Hepatocyte (in vitro differentiated cells): ENCODE results near the gene EGFL7. TPM values are rescaled to one million over a fixed set of nuclear protein-coding genes. Genes with fewer than 3 reads are reported as not detected.

Source experiments
- DNase-seq: peaks from one replicate; pipeline ENCODE4 v3.0.0-alpha.2; 2016; ENCODE audit warnings: low spot score
- H2AFZ ChIP-seq: fragments of 200-600 bp; sonication (generic); 2 replicates; pipeline ENCODE4 v1.6.0; 2016; ENCODE audit warnings: antibody characterized with exemption, mild to moderate bottlenecking
- H3K27ac ChIP-seq: fragments of 200-600 bp; sonication (generic); 2 replicates; pipeline ENCODE4 v1.5.1; 2016; ENCODE audit warnings: mild to moderate bottlenecking
- H3K27me3 ChIP-seq: fragments of 200-600 bp; sonication (generic); 2 replicates; pipeline ENCODE4 v1.6.1; 2016
- H3K36me3 ChIP-seq: fragments of 200-600 bp; sonication (generic); replicated peaks from 2 replicates; pipeline ENCODE4 v1.5.1; 2016; ENCODE audit warnings: low read depth; ENCODE audit not compliant: insufficient read depth
- H3K4me1 ChIP-seq: fragments of 200-600 bp; sonication (generic); 2 replicates; pipeline ENCODE4 v1.5.1; 2016; ENCODE audit warnings: mild to moderate bottlenecking, moderate library complexity; ENCODE audit not compliant: insufficient read depth
- H3K4me2 ChIP-seq: fragments of 200-600 bp; sonication (generic); 2 replicates; pipeline ENCODE4 v1.6.0; 2016
- H3K4me3 ChIP-seq: fragments of 200-600 bp; sonication (generic); 2 replicates; pipeline ENCODE4 v1.5.1; 2016; ENCODE audit warnings: mild to moderate bottlenecking
- H3K79me2 ChIP-seq: fragments of 200-600 bp; sonication (generic); 2 replicates; pipeline ENCODE4 v1.6.0; 2017; ENCODE audit warnings: mild to moderate bottlenecking
- H3K9me2 ChIP-seq: fragments of 200-600 bp; sonication (generic); replicated peaks from 2 replicates; pipeline ENCODE4 v1.6.0; 2017; ENCODE audit warnings: mild to moderate bottlenecking; ENCODE audit not compliant: insufficient read depth
- H3K9me3 ChIP-seq: fragments of 200-600 bp; sonication (generic); 2 replicates; pipeline ENCODE4 v1.5.1; 2016; ENCODE audit warnings: low read depth, mild to moderate bottlenecking
- H4K20me1 ChIP-seq: fragments of 200-600 bp; sonication (generic); 2 replicates; pipeline ENCODE4 v1.6.0; 2016; ENCODE audit warnings: mild to moderate bottlenecking; ENCODE audit not compliant: insufficient read depth, poor library complexity, severe bottlenecking
- CTCF ChIP-seq: fragments of 200-600 bp; sonication (generic); IDR thresholded peaks from 2 replicates; pipeline ENCODE4 v1.5.1; 2016; ENCODE audit warnings: antibody characterized with exemption, mild to moderate bottlenecking; ENCODE audit not compliant: poor library complexity
- EZH2 ChIP-seq: fragments of 200-600 bp; sonication (generic); IDR thresholded peaks from 2 replicates; pipeline ENCODE4 v1.6.1; 2016; ENCODE audit warnings: antibody characterized with exemption, mild to moderate bottlenecking, borderline replicate concordance
- EZH2phosphoT487 ChIP-seq: fragments of 200-600 bp; sonication (generic); IDR thresholded peaks from one replicate; pipeline ENCODE4 v1.6.1; 2018; ENCODE audit warnings: antibody characterized with exemption, mild to moderate bottlenecking, low read depth, moderate library complexity; ENCODE audit not compliant: unreplicated experiment, severe bottlenecking
- WGBS: methylation state at CpG from one replicate; pipeline ENCODE4 v1.1.6; 2016; ENCODE audit warnings: low lambda C conversion rate; ENCODE audit errors: missing lambda C conversion rate; 5-methylcytosine and 5-hydroxymethylcytosine counted together
- polyA plus RNA-seq: library from polyadenylated mRNA; unstranded; fragments of >200 nt; fragmentation: Nextera tagmentation; extraction: Ambion mirVana; gene quantifications from 2 replicates; pipeline ENCODE4 v1.2.1, GENCODE V29; 2016
- total RNA-seq: library from RNA; depleted of rRNA; stranded (reverse); fragments of >200 nt; gene quantifications from 2 replicates; pipeline ENCODE4 v1.2.3, GENCODE V29; 2014

Gene EGFL7
- total and polyA plus RNA-seq, 2 experiments from 2014 or later, result 50.0 to 82.5 TPM

- TF ChIP-seq EZH2, result no peak
- no peak for TF ChIP-seq EZH2phosphoT487
- no peak for TF ChIP-seq CTCF
- no peak for DNase-seq
- Histone ChIP-seq H3K4me2 (no peak overlapping the region), H3K27me3 (no peaks in the 10 kb centered on the region), H4K20me1 (no peaks in the 10 kb centered on the region), H3K4me3 (no peak overlapping the region), H3K4me1 (peaks cover 53% of the 10 kb centered on the region), H3K36me3 (no peaks in the 10 kb centered on the region), H3K9me2 (no peaks in the 10 kb centered on the region), H3K9me3 (no peaks in the 10 kb centered on the region), H3K27ac (no peak overlapping the region), H3K79me2 (no peaks in the 10 kb centered on the region), H2AFZ (no peak overlapping the region)
- WGBS, result 95% methylated on average over 15 of the region's 16 CpGs
Measured at GRCh38 chr9:136622538-136622948, 40.2 kb upstream of the EGFL7 start.

- H3K4me1 ChIP-seq, result peaks cover 53% of the 10 kb centered on the region
- no peak overlapping the region for H3K4me2 ChIP-seq
- H2AFZ ChIP-seq, result no peak overlapping the region
- H3K4me3 ChIP-seq, result no peak overlapping the region
- H3K9me3 ChIP-seq, result no peaks in the 10 kb centered on the region
- no peak for DNase-seq
- TF ChIP-seq EZH2phosphoT487, result no peak
- TF ChIP-seq EZH2, result no peak
- no peak for TF ChIP-seq CTCF
- no peaks in the 10 kb centered on the region for H3K27me3 ChIP-seq
- no peaks in the 10 kb centered on the region for H4K20me1 ChIP-seq
- 89% methylated on average over 18 of the region's 19 CpGs for WGBS
- H3K9me2 ChIP-seq, result no peaks in the 10 kb centered on the region
- H3K79me2 ChIP-seq, result no peaks in the 10 kb centered on the region
- H3K36me3 ChIP-seq, result no peaks in the 10 kb centered on the region
- no peak overlapping the region for H3K27ac ChIP-seq
Measured at GRCh38 chr9:136623016-136623841, 39.5 kb upstream of the EGFL7 start.

- no peaks in the 10 kb centered on the region for H3K36me3 ChIP-seq
- H2AFZ ChIP-seq, result no peak overlapping the region
- no peaks in the 10 kb centered on the region for H3K9me3 ChIP-seq
- no peak overlapping the region for H3K4me2 ChIP-seq
- TF ChIP-seq CTCF, result no peak
- TF ChIP-seq EZH2phosphoT487, result no peak
- TF ChIP-seq EZH2, result no peak
- H3K27ac ChIP-seq, result no peak overlapping the region
- peaks cover 53% of the 10 kb centered on the region for H3K4me1 ChIP-seq
- no peak overlapping the region for H3K4me3 ChIP-seq
- WGBS, result 77% methylated on average over 9 of the region's 13 CpGs
- no peaks in the 10 kb centered on the region for H4K20me1 ChIP-seq
- H3K9me2 ChIP-seq, result no peaks in the 10 kb centered on the region
- H3K79me2 ChIP-seq, result no peaks in the 10 kb centered on the region
- no peak for DNase-seq
- no peaks in the 10 kb centered on the region for H3K27me3 ChIP-seq
Measured at GRCh38 chr9:136623842-136624183, 38.9 kb upstream of the EGFL7 start.
